ENCODE data around the gene HK2.
A peak's percentile ranks its signal among the peaks of the same experiment; 100 is the strongest.
"Not testable (repeated sequence)": the region's sequence is repeated elsewhere in the genome, so short reads cannot be mapped to it uniquely, and the experiment has no call there.

HK2 gene

DNA sequence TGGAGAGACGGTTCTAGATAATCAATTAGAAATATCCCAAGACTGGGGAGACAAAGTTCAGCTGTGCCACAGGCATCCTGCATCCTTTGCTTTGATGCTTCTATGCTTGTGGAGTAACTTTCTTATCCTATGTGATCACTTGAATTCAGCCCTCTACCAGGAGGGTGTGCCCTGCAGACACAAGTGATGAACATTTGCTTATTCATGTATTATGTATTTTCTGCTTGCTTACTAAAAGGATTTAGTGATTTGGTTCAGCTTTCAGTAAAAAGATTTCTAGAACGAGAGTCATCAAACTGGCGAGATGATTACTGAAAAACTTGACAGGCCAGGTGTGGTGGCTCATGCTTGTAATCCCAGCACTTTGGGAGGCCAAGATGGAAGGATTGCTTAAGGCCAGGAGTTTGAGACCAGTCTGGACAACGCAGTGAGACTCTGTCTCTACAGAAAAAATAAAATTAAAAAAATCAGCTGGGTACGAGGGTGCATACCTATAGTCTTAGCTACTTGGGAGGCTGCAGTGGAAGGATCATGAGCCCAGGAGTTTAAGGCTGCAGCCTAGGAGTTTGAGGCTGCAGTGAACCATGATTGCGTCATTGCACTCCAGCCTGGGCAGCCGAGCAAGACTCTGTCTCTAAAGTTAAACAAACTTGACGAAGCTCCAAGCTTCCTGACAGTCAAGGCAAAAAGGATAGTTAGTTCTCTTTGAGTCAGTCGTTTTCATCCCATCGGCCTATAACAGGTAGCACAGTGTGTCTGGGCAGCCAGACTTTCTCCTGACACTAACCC lies 13.3 kb downstream of the HK2 start:
- Mint-ChIP-seq H3K4me1 (peaks cover 98% of the 10 kb centered on the region), H3K4me3 (peak overlapping the region; percentile 76), H3K27me3 (no peaks in the 10 kb centered on the region), H3K9me3 (no peaks in the 10 kb centered on the region), H3K36me3 (peaks cover 4% of the 10 kb centered on the region), H3K27ac (peak overlapping the region; percentile 83)

DNA sequence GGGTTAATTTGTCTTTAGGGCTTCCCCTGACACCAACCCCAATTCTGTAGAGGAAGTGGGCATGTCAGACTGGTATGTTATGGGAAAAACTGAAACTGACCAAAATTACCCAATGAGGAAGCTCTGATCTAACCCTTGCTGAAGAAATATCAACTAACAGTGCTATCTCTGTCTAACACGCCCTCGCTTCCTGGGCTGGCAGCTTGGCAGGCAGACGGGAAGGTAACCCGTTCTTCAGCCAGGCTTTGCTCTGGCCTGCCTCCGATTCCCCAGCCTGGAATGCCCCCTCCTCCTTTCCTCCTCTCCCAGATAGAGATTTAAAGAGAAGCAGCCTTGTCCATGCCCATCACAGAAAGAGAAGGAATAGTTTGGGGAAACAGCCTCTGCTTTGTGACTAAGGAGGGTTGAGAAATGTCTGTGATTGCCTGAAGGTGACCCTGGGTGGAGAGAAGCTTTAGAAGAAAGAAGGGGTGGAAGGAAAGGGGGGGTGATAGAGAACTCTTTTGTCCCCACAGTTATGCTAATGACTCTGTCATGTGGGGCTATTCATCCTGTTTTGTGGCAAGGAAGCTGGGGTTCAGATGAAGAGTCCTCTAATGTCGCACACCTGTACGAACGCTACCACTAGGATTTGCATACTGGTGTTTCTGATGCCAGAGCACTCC lies 15.4 kb downstream of the HK2 start:
- no peaks in the 10 kb centered on the region for H3K27me3 Mint-ChIP-seq
- peaks cover 82% of the 10 kb centered on the region for H3K4me1 Mint-ChIP-seq
- H3K36me3 Mint-ChIP-seq: peaks cover 5% of the 10 kb centered on the region
- H3K9me3 Mint-ChIP-seq: no peaks in the 10 kb centered on the region
- peak overlapping the region; percentile 42 for H3K27ac Mint-ChIP-seq
- peak overlapping the region; percentile 79 for H3K4me3 Mint-ChIP-seq

DNA sequence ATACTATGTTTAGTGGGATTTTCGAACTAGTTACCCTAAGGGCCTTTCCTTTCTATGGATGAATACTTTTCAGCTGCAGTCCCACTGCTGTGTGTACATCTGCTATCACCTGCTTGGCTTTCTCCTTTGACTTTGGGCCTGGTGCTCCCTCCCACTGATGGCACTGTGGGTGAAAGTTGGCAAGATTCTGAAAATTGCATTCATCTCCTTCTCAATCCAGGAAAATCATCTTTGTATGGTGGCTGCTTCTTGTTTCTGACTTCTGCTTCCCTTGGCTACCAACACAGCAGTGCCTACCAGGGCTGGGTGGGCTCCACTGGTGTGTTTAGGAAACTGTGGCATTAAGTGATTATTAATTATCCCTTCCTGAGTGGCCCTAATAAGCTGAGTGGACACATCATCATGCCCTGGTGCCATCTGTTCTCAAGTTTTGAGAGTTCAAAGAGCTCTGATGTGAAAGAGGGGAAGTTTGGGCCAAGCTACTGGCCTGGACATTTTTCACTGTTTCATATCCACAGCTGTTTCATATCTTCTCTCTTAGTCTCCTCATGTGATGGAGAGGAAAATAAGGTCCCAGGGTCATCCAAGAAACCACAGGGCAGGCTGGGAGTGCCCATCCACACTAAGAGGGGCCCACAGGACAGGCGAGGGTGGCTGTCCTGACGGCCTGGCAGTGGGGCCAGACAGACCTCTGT lies 16.7 kb downstream of the HK2 start:
- H3K36me3 Mint-ChIP-seq: peaks cover 10% of the 10 kb centered on the region
- no peak overlapping the region for H3K4me3 Mint-ChIP-seq
- H3K4me1 Mint-ChIP-seq: peaks cover 73% of the 10 kb centered on the region

DNA sequence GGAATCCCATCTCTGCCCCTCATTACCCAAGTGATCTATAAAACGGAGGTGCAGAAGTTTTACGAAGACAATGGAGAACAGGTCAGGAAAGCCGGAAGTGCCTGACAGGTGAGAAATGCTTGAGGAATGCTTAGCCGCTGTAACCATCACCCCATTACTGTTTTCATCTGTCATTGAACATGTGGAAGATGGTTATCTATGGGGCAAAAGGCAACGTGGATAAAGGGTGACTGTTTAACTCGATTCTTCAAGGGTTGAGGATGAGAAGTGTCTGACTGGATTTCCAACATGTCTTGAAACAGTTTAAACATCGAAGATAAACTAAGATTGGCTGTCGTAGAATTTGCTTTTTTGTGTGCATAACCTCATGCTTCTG lies 17.3 kb downstream of the HK2 start:
- Mint-ChIP-seq H3K27ac (no peak overlapping the region), H3K4me3 (no peak overlapping the region), H3K36me3 (peaks cover 12% of the 10 kb centered on the region), H3K27me3 (no peaks in the 10 kb centered on the region), H3K4me1 (peaks cover 69% of the 10 kb centered on the region), H3K9me3 (no peaks in the 10 kb centered on the region)

More for the DNA sequence above, 16.7 kb downstream of the HK2 start:
- Mint-ChIP-seq H3K9me3 (no peaks in the 10 kb centered on the region), H3K27me3 (no peaks in the 10 kb centered on the region), H3K27ac (peak overlapping the region; percentile 85)

DNA sequence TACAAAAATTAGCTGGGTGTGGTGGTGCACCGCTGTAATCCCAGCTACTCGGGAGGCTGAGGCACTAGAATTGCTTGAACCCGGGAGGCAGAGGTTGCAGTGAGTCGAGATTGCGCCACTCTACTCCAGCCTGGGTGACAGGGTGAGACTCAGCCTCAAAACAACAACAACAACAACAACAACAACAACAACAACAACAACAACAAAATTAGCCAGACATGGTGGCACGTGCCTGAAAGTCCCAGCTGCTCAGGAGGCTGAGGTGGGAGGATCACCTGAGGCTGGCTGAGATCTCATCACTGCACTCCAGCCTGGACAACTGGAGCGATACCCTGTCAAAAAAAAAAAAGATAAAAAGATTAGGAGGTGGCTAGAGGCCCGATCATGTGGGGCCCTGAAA lies 19.4 kb downstream of the HK2 start:
- H3K9me3 Mint-ChIP-seq, H3K27me3 Mint-ChIP-seq, H3K4me3 Mint-ChIP-seq: not testable (repeated sequence)
- Mint-ChIP-seq H3K36me3 (peaks cover 15% of the 10 kb centered on the region), H3K27ac (peak overlapping the region; percentile 12), H3K4me1 (peaks cover 48% of the 10 kb centered on the region)

DNA sequence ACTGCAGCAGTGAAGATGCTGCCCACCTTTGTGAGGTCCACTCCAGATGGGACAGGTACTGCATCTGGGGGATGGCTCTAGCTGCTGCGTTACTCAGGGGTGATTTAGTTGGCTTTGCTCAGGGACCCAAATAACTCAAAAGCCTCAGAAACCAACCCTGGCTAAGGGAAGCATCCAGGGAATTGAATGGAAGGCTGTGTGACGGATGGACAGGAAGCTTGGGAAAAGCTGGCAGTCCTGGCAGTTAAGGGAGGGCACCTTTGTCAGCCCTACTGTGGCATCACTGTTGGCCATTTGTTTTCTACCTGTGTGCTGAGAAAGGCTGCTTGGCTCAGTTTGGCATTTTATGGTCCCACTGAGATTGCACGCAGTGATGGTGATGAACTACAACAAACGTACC lies 20.5 kb downstream of the HK2 start:
- H3K36me3 Mint-ChIP-seq: peaks cover 15% of the 10 kb centered on the region
- H3K27ac Mint-ChIP-seq: no peak overlapping the region

DNA sequence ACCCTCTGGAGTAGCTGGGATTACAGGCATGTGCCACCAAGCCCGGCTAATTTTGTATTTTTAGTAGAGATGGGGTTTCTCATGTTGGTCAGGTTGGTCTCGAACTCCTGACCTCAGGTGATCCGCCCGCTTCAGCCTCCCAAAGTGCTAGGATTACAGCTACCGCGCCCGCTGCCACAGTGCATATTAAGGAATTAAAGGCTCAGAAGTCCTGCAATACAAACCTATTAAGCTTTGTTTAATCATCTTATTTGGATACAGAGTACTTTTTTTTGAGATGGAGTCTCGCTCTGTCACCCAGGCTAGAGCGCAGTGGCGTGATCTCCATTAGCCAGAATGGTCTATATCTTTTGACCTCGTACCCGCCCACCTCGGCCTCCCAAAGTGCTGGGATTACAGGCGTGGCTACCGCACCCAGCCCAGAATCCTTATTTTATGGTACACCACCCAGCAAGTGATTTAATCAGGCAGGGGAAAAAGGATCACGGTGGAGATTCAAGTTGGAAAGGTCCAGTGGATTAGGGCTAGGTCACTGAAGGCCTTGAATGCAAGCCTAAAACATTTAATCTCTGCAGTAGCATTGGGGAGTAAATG lies 21.3 kb downstream of the HK2 start:
- not testable (repeated sequence) for H3K4me3 Mint-ChIP-seq, H3K9me3 Mint-ChIP-seq, H3K27ac Mint-ChIP-seq, H3K27me3 Mint-ChIP-seq
- Mint-ChIP-seq H3K4me1 (peaks cover 31% of the 10 kb centered on the region), H3K36me3 (peaks cover 14% of the 10 kb centered on the region)

More for the DNA sequence above, 20.5 kb downstream of the HK2 start:
- Mint-ChIP-seq H3K4me1 (peaks cover 38% of the 10 kb centered on the region), H3K4me3 (no peak overlapping the region), H3K27me3 (no peaks in the 10 kb centered on the region), H3K9me3 (no peaks in the 10 kb centered on the region)

DNA sequence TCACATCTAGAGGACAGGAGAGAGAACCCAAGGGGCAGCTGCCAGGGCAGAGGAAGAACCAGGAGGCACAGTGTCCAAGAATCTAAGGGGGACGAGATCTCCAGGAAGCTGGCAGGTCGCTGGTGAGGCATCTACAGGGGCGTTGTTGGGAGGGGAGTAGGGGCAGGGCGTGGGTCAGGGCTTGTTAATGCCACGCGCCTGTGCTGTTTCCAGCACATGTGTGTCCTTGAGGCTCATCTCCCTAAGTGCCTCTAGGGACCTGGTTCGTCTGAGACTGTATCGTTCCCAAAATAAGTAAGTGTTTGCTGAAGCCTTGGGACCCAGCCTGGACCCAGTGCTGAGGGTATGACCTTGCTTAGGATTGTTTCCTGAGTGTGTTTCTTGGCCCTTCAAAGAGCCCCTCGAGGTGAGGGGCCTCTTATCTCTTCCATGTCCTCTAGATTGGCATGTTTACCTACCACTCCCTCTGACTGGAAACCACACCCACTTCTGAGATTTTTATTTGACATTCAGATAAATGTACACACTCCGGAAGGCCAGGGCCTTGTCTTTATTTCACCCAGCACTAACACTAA lies 22.2 kb downstream of the HK2 start:
- Mint-ChIP-seq H3K9me3 (no peaks in the 10 kb centered on the region), H3K4me3 (no peak overlapping the region), H3K4me1 (peaks cover 25% of the 10 kb centered on the region), H3K27ac (no peak overlapping the region), H3K36me3 (peaks cover 14% of the 10 kb centered on the region), H3K27me3 (no peaks in the 10 kb centered on the region)

DNA sequence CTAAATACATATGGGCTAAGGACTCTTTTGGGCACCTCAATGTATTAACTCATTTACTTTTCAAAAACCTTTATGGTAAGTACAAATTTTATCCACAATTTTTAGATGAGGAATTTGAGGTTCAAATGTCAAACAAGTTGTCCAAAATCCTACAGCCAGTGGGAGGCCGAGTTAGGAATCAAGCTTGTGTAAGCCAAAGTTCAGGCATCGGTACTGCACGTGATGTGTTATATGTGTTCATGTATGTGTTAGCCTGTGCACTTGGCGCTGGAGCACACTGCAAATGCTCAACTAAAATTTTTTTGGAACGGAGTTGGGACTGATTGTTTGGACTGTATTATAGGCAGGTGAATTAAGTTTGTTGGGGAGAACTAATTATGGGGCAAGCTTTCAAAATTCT lies 22.7 kb downstream of the HK2 start:
- H3K36me3 Mint-ChIP-seq: peaks cover 14% of the 10 kb centered on the region
- H3K4me1 Mint-ChIP-seq: peaks cover 20% of the 10 kb centered on the region
- no peak overlapping the region for H3K4me3 Mint-ChIP-seq
- no peak overlapping the region for H3K27ac Mint-ChIP-seq
- H3K9me3 Mint-ChIP-seq: no peaks in the 10 kb centered on the region
- no peaks in the 10 kb centered on the region for H3K27me3 Mint-ChIP-seq

DNA sequence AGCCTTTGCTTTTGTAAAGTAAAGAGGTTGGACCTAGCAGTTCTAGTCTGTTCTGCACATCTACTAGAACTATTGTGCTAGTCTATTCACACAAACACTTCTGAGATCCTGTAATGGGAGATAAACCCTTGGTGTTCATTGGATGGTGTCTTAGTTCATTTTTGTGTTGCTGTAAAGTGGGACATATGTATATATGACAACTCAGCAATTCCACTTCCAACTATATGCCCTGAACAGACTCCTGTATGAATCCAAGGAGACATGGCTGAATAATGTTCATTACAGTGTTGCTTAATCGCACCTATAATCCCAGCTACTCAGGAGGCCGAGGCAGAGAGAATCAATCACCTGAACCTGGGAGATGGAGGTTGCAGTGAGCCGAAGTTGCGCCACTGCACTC lies 23.3 kb downstream of the HK2 start:
- Mint-ChIP-seq H3K4me3 (no peak overlapping the region), H3K27ac (no peak overlapping the region), H3K4me1 (peaks cover 19% of the 10 kb centered on the region), H3K27me3 (no peaks in the 10 kb centered on the region), H3K36me3 (peaks cover 14% of the 10 kb centered on the region), H3K9me3 (no peaks in the 10 kb centered on the region)

DNA sequence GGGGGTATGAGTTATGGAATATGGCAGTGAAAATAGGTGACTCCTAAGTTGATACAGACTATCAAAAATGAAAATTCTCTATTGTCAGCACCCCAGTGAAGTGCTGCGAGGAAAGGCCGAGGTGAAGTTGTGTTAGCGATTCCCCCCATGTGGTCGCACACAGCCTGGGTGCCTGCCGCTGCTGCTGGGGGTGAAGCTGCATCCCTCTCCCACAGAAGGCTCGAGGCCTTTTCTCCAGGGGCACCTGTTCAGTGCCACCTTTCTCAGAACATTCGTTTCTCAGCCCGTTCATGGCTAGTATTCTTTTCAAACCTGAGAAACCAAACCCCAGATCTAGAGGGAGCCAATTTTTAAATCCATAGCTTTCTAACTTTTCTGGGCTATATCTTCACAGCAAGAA lies 23.8 kb downstream of the HK2 start:
- no peak overlapping the region for H3K27ac Mint-ChIP-seq

DNA sequence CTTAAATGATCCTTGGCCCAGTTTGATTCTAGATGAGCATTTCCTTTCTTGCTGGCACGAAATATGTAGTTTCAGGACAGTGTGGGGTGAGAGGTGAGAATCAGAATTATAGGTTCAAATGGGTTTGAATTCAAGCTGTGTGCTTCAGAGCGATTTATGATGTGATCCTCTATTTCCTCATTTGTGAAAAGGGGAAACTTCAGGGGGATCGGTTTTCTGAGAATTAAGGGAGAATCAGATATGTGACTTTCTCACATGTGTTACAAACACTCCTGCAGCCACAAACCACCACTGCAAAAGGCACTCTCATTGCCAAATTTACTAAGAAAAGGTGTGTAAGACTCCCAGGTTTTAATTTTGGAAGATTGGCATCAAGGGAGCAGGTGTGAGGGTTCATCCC lies 24.4 kb downstream of the HK2 start:
- Mint-ChIP-seq H3K27ac (no peak overlapping the region), H3K4me1 (peaks cover 23% of the 10 kb centered on the region), H3K4me3 (no peak overlapping the region), H3K9me3 (no peaks in the 10 kb centered on the region), H3K27me3 (no peaks in the 10 kb centered on the region), H3K36me3 (peaks cover 11% of the 10 kb centered on the region)

More for the DNA sequence above, 23.8 kb downstream of the HK2 start:
- Mint-ChIP-seq H3K9me3 (no peaks in the 10 kb centered on the region), H3K4me3 (no peak overlapping the region), H3K27me3 (no peaks in the 10 kb centered on the region), H3K4me1 (peaks cover 22% of the 10 kb centered on the region), H3K36me3 (peaks cover 13% of the 10 kb centered on the region)

DNA sequence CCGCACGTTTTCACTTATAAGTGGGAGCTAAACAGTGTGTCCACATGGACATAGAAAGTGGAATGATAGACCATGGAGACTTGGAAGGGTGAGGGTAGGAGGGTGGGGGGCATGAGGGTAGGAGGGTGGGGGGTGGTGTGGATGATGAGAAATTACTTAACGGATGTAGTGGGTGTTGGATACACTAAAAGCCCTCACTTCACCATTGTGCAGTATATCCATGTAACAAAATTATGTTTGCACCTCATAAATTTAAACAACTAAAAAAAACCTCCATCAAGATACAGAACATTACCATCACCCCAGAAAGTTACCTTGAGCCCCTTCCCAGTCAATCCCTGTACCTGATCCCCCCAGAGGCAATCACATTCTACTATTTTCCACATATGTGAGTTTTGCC lies 26.2 kb downstream of the HK2 start:
- Mint-ChIP-seq H3K36me3 (peaks cover 10% of the 10 kb centered on the region), H3K4me1 (peaks cover 27% of the 10 kb centered on the region), H3K27me3 (no peaks in the 10 kb centered on the region), H3K27ac (no peak overlapping the region), H3K9me3 (no peaks in the 10 kb centered on the region), H3K4me3 (no peak overlapping the region)

DNA sequence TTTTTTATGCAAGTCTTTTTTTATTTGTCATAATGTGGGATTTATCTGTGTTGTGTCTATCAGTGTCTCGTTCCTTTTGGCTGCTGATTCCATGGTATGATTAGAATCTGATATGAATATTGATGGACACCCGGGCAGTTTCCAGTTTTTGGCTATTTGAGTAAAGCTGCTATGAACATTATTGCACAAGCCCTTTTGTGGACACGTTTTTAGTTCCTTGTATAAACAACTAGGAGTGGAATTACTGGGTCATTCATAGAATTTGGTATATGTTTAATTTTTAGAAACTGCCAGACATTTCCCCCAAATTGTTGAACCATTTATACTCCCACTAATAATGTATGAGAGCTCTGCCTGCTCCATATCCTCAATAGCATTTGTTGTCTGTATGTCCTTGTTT lies 26.6 kb downstream of the HK2 start:
- Mint-ChIP-seq H3K27me3 (no peaks in the 10 kb centered on the region), H3K36me3 (peaks cover 8% of the 10 kb centered on the region), H3K4me1 (peaks cover 24% of the 10 kb centered on the region), H3K4me3 (no peak overlapping the region), H3K9me3 (no peaks in the 10 kb centered on the region), H3K27ac (no peak overlapping the region)

DNA sequence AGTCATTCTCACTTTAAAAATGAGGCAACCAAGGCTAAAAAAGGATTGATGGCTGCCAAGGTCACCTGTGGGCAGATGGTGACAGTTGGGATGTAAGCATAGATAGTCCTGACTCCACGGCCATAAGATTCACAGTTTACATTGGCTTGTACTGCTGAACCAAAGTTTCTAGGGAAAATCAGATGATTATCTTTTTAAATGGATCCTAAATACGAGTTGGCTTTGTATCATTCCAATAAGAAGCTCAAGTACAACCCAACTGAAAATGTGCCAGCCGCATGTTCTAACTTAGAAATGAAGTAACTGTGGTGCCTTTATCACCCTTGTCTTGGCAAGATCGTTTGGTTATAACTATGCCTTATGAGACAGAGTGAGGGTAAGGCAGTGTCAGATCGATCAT lies 27.6 kb downstream of the HK2 start:
- H3K9me3 Mint-ChIP-seq: no peaks in the 10 kb centered on the region
- H3K4me3 Mint-ChIP-seq: no peak overlapping the region
- H3K4me1 Mint-ChIP-seq: peaks cover 23% of the 10 kb centered on the region
- H3K27me3 Mint-ChIP-seq: no peaks in the 10 kb centered on the region
- H3K36me3 Mint-ChIP-seq: peaks cover 3% of the 10 kb centered on the region
- no peak overlapping the region for H3K27ac Mint-ChIP-seq
